Measurements from ENCODE around the gene EMC6.

DNA sequence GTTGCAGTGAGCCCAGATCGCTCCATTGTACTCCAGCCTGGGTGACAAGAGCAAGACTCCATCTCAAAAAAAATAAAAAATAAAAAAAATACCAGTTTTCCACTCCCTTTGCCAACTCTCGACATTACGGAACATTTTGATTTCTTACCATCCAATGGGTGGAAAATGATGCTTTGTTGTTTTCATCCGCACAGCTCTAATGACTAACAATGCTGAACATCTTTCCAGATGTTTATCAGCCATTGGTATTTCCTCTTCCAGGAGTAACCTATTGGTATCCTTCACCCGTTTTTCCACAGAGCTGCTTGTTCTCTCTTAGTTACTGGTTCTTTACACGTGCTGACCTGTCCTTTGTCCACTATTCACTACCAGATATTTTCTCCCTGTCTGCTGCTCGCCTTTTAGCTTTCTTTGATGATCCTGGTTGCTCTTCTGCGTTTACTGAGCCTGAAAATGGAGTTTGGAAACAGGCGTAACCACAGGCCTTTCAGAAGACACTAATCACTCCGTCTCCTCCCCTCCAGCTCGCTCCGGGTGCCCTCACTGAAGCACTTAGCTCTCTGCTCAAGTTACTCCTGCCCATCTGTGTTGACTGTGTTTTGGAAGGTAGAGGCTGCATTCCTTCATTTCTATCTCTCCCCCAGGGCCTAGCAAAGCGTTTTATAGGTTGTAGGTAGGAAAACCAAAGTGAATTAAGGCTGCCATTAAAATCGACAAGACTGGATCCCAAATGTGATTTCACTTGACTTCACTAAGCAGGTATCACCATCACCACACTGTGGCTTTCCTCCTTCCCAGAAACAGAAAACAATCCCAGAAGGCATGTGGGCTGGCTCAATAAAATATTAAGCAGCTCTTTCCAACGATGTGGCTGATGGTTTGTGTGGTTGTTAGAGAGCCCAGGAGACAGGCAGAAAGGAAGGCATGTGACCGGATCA is 41.5 kb upstream of the EMC6 start:
- no peak for TF ChIP-seq EZH2 (IDR thresholded peaks at IDR 0.05; ENCODE audit: borderline replicate concordance)
- TF ChIP-seq, protein P1, sequence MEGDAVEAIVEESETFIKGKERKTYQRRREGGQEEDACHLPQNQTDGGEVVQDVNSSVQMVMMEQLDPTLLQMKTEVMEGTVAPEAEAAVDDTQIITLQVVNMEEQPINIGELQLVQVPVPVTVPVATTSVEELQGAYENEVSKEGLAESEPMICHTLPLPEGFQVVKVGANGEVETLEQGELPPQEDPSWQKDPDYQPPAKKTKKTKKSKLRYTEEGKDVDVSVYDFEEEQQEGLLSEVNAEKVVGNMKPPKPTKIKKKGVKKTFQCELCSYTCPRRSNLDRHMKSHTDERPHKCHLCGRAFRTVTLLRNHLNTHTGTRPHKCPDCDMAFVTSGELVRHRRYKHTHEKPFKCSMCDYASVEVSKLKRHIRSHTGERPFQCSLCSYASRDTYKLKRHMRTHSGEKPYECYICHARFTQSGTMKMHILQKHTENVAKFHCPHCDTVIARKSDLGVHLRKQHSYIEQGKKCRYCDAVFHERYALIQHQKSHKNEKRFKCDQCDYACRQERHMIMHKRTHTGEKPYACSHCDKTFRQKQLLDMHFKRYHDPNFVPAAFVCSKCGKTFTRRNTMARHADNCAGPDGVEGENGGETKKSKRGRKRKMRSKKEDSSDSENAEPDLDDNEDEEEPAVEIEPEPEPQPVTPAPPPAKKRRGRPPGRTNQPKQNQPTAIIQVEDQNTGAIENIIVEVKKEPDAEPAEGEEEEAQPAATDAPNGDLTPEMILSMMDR (IDR thresholded peaks at IDR 0.05; ENCODE audit: poor library complexity): no peak

Measured in hepatocyte (in vitro differentiated cells).